Left kidney (tissue), 2 donors: ENCODE results near the gene GH1. TPM values are rescaled to one million over a fixed set of nuclear protein-coding genes. Genes with fewer than 3 reads are reported as not detected.
"Not testable (repeated sequence)": the region's sequence is repeated elsewhere in the genome, so short reads cannot be mapped to it uniquely, and the experiment has no call there.

Source experiments
- DNase-seq: peaks from one replicate; pipeline ENCODE4 v3.0.0-alpha.2; 2013
- polyA plus RNA-seq: library from polyadenylated mRNA; unstranded; fragments of 120-200 nt; gene quantifications from one replicate; pipeline ENCODE4 v1.2.1, GENCODE V29; 2013; ENCODE audit not compliant: insufficient read length

Gene GH1
- polyA plus RNA-seq, 1 donor = not detected

- not testable (repeated sequence) for DNase-seq
These were observed 21.9 kb downstream of the GH1 start, which contains the start of gene CSH1 for GRCh38 chr17:63896524-63897354. CSH1 (minus strand) TSS chr17:63896574; CDS start chr17:63896511, 63 bp downstream.

GRCh38 chr17:63894821-63895220 is 23.8 kb downstream of the GH1 start:
- not testable (repeated sequence) for DNase-seq

- not testable (repeated sequence) for DNase-seq
These were observed 24.6 kb downstream of the GH1 start for GRCh38 chr17:63894021-63894420.

GRCh38 chr17:63892316-63893037 is 26.2 kb downstream of the GH1 start:
- not testable (repeated sequence) for DNase-seq

- peak; percentile 12 for DNase-seq
These were observed 29.4 kb downstream of the GH1 start for GRCh38 chr17:63889026-63889848.

GRCh38 chr17:63885119-63885518 is 33.5 kb downstream of the GH1 start:
- DNase-seq = not testable (repeated sequence)

GRCh38 chr17:63882626-63883126 is 36.0 kb downstream of the GH1 start:
- not testable (repeated sequence) for DNase-seq

- peak; percentile 24 for DNase-seq
These were observed 36.6 kb downstream of the GH1 start, which contains the start of gene GH2 for GRCh38 chr17:63881935-63882601. GH2 (minus strand) TSS chr17:63881944; CDS start chr17:63881801, 143 bp downstream.

- not testable (repeated sequence) for DNase-seq
These were observed 37.3 kb downstream of the GH1 start for GRCh38 chr17:63881337-63881736.

GRCh38 chr17:63880706-63881105 is 37.9 kb downstream of the GH1 start:
- no peak for DNase-seq

- not testable (repeated sequence) for DNase-seq
These were observed 40.2 kb downstream of the GH1 start for GRCh38 chr17:63878413-63878812.

GRCh38 chr17:63874693-63875092 is 43.9 kb downstream of the GH1 start:
- DNase-seq = not testable (repeated sequence)

GRCh38 chr17:63874061-63874626 is 44.5 kb downstream of the GH1 start:
- DNase-seq = not testable (repeated sequence)

GRCh38 chr17:63873577-63873976 is 45.1 kb downstream of the GH1 start, which contains the start of gene CSH2:
CSH2 (minus strand) TSS chr17:63873677; CDS start chr17:63873614, 63 bp downstream.
- DNase-seq = not testable (repeated sequence)

GRCh38 chr17:63871646-63872365 is 46.8 kb downstream of the GH1 start:
- not testable (repeated sequence) for DNase-seq

- not testable (repeated sequence) for DNase-seq
These were observed 48.4 kb downstream of the GH1 start for GRCh38 chr17:63870292-63870665.

GRCh38 chr17:63869491-63870291 is 48.9 kb downstream of the GH1 start:
- not testable (repeated sequence) for DNase-seq
